ELF-1 (cell line): ENCODE measurements around the gene PLCL2.
A peak's percentile ranks its signal among the peaks of the same experiment; 100 is the strongest.

Source experiments
- DNase-seq: peaks from one replicate; pipeline ENCODE4 v3.0.0-alpha.2; 2016; ENCODE audit warnings: low read depth, low spot score

PLCL2 gene

GRCh38 chr3:17040990-17041377 is 156.2 kb downstream of the PLCL2 start:
- DNase-seq: no peak

- DNase-seq: no peak
These were observed 160.1 kb downstream of the PLCL2 start for GRCh38 chr3:17044855-17045254.

- DNase-seq: no peak
These were observed 160.9 kb downstream of the PLCL2 start for GRCh38 chr3:17045705-17046104.

- no peak for DNase-seq
These were observed 161.9 kb downstream of the PLCL2 start for GRCh38 chr3:17046623-17047022.

GRCh38 chr3:17047162-17047561 is 162.4 kb downstream of the PLCL2 start:
- DNase-seq: peak; percentile 68

- no peak for DNase-seq
These were observed 163.1 kb downstream of the PLCL2 start for GRCh38 chr3:17047894-17048293.

- no peak for DNase-seq
These were observed 165.3 kb downstream of the PLCL2 start for GRCh38 chr3:17050071-17050470.

GRCh38 chr3:17050506-17050905 is 165.8 kb downstream of the PLCL2 start:
- DNase-seq: no peak

GRCh38 chr3:17052363-17052762 is 167.6 kb downstream of the PLCL2 start:
- DNase-seq: no peak

- DNase-seq: no peak
These were observed 169.7 kb downstream of the PLCL2 start for GRCh38 chr3:17054301-17054981.

- DNase-seq: no peak
These were observed 170.2 kb downstream of the PLCL2 start for GRCh38 chr3:17054982-17055343.

- DNase-seq: no peak
These were observed 170.9 kb downstream of the PLCL2 start for GRCh38 chr3:17055374-17056276.

GRCh38 chr3:17057321-17057720 is 172.6 kb downstream of the PLCL2 start:
- no peak for DNase-seq

- DNase-seq: no peak
These were observed 175.3 kb downstream of the PLCL2 start for GRCh38 chr3:17059989-17060550.

GRCh38 chr3:17061005-17061404 is 176.2 kb downstream of the PLCL2 start:
- DNase-seq: no peak

- DNase-seq: no peak
These were observed 178.0 kb downstream of the PLCL2 start for GRCh38 chr3:17062736-17063135.

GRCh38 chr3:17063596-17063995 is 178.8 kb downstream of the PLCL2 start:
- DNase-seq: no peak

GRCh38 chr3:17065315-17065714 is 180.6 kb downstream of the PLCL2 start:
- DNase-seq: no peak

GRCh38 chr3:17065881-17066280 is 181.1 kb downstream of the PLCL2 start:
- DNase-seq: no peak

- DNase-seq: no peak
These were observed 185.0 kb downstream of the PLCL2 start for GRCh38 chr3:17069754-17070153.

- peak; percentile 78 for DNase-seq
These were observed 185.6 kb downstream of the PLCL2 start for GRCh38 chr3:17070161-17070959.

- no peak for DNase-seq
These were observed 189.8 kb downstream of the PLCL2 start for GRCh38 chr3:17074559-17074958.
